HG03280 (cell line): ENCODE results near the gene TMEM143.
"Not testable (repeated sequence)": the region's sequence is repeated elsewhere in the genome, so short reads cannot be mapped to it uniquely, and the experiment has no call there.

Experiments used
- ATAC-seq: cut with Tn5 transposase; IDR thresholded peaks from one replicate; pipeline ENCODE4 v1.9.1; 2021; ENCODE audit warnings: mild to moderate bottlenecking, moderate library complexity; ENCODE audit not compliant: unreplicated experiment

The TMEM143 gene

GRCh38 chr19:48332351-48332661 lies 31.4 kb downstream of the TMEM143 start:
- no peak for ATAC-seq

DNA sequence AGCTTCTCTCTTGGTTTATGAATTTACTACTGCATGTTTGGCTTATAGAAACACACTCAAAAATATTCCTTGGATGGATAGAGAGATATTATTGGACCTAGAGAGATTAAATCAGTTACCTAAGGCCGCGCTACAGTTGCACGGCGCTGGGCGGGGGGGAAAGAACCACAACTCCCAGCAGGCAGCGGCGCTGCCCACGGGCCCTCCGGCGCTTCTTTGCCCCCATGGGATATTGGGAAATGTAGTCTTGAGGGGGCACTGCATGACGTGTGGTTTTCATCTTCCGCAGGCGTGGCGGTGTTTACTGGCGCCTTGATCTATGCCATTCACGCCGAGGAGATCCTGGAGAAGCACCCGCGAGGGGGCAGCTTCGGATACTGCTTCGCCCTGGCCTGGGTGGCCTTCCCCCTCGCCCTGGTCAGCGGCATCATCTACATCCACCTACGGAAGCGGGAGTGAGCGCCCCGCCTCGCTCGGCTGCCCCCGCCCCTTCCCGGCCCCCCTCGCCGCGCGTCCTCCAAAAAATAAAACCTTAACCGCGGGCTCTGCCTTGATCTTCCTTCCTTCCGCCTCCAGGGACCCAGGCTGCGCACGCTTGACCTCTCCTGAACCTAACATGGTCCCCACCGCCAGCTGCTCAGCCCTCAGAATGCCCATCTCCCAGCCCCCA lies 33.6 kb downstream of the TMEM143 start:
- peak; percentile 37 for ATAC-seq

DNA sequence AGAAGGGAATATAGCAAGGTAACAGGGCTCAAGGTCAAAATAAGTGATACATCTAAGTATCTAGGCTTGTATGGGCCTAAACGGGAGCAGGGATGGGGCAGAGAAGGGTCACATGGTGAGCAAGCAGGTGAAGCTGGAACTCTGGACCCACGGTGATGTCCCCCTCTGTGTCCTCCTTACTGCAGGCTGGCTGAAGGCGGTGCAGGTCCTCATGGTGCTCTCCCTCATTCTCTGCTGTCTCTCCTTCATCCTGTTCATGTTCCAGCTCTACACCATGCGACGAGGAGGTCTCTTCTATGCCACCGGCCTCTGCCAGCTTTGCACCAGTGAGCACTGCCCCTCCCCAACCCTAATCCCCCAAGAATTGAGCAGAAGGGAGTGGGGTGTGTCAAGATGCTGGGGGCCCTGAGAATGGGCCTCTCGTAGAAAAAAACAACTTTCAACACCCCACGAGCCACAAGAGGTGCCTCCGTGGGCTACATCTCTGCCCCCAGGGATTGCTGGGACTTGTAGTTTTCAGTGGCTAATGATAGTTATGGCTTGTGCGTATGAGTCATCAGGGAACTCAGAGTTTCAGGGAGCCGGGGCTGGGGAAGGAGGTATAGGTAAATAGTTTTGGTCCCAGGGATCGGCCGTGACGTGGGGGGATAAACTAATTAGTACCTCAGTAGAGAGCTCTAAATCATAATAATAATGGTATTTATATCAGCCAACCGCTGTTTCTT lies 34.4 kb downstream of the TMEM143 start:
- no peak for ATAC-seq

DNA sequence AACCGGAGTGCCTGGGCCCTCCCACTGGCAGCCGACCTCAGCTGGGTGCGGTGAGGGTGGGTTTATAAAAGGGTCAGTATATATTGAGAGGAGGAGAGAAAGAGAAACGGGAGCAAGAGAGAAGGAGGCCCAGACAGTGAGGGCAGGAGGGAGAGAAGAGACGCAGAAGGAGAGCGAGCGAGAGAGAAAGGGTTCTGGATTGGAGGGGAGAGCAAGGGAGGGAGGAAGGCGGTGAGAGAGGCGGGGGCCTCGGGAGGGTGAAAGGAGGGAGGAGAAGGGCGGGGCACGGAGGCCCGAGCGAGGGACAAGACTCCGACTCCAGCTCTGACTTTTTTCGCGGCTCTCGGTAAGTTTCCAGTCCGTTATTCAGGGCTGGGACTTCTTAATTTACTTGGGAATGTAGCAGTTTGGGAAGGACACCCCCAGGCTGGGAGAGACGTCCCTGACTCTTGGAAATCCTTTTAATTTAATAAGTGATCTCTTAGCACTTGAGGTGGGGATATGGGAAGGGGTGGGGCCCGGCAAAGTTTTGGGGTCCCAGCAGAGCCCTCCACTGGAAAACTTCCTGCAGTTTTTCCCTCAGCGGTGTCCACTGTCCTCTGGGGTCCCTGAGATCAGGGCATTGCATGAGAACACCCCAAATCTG lies 38.4 kb downstream of the TMEM143 start, which contains the start of gene EMP3:
Gene EMP3 (plus strand): TSS at position 288 of the 646 bp plus-strand sequence. CDS start 1,293 bp downstream, outside the sequence.
- ATAC-seq = no peak

DNA sequence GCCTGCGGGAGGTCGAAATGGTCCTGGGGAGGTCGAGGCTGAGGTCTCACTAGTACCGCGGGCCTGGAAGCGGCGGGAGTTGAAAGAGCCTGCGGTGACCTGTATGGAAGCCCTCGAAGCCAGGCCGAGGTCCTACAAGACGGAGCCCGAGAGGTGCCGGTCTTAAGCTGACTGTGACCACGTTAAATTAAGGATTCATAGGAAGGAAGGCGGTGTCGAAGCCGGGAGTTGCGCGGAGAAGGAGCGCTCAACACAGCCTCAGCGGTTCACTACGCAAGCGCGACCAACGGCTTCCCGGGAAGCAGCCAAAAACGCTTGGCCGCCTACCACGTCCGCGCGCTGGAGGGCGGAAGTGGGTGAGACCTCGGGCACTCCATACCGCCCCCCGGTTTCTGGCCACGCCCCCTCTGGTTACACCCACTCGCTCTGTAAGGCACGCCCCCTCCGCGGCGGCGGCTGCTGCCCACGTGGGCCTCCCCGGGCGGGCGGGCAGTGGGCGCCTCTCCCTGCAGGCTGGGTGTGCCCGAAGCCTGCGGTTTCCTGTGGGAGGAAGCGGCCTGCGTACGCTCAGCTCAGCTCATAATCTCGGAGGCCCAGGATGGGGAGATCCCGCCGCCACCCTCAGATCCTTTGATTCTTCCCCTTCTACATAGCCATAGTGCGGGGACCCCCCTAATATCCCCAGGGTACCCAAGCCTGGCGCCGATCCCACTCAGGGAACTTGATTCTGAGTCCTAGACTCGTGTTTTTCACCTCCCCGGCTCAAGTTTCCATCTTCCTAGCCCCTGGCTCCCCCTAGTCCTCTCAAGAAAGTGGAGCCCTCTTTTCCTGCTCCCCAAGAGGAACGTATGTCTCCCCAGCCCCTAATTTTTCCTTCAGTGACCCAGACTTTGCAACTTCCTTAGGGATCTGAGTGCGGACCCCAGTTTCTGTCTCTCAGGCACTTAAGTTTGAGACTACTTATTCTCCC lies 41.8 kb downstream of the TMEM143 start:
- peak; percentile 66 for ATAC-seq

- peak; percentile 55 for ATAC-seq
These were observed 42.4 kb downstream of the TMEM143 start for GRCh38 chr19:48321372-48321621.

DNA sequence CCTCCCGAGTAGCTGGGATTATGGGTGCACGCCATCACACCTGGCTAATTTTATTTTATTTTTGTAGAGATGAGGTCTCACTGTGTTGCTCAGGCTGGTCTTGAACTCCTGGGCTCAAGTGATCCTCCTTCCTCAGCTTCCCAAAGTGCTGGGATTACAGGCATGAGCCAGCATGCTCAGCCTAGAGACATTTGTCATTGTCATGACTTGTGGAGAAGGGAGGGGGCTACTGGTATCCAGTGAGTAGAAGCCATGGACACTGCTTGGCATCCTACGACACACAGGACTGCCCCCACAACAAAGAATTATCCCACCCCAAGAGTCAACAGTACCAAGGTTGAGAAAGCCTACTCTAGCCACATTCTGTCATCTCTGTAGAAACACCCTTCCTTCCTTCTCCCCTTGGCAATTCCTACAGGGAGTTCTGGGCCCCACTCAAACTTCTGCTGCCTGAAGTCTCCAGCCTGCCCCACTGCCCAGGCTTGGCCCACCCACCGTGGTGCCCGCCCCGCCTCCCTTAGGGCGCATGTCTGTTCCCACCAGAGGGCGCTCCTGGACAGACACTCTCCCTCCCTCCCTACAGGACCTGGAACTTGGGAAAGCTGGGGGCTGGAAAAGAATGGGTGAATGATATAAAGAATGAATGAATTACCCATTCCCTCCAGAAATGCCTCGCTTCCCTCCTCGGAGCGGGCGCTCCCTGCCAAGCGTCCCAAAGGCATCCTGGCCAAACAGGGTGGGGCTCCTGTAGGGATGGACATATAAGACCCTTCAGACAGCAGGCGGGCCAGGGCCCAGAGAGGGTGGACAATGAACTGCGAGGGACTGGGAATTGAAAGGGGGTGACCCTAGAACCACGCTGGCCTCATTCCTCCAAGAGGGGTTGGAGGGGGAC lies 43.8 kb downstream of the TMEM143 start:
- no peak for ATAC-seq

- no peak for ATAC-seq
These were observed 45.3 kb downstream of the TMEM143 start for GRCh38 chr19:48318286-48318987.

DNA sequence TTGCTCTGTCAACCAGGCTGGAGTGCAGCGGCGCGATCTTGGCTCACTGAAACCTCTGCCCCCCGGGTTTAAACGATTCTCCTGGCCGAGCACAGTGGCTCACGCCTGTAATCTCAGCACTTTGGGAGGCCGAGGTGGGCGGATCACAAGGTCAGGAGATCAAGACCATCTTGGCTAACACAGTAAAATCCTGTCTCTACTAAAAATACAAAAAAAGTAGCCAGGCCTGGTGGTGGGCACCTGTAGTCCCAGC lies 46.1 kb downstream of the TMEM143 start:
- not testable (repeated sequence) for ATAC-seq

GRCh38 chr19:48315712-48316111 lies 48.0 kb downstream of the TMEM143 start:
- no peak for ATAC-seq

- no peak for ATAC-seq
These were observed 52.4 kb downstream of the TMEM143 start for GRCh38 chr19:48311384-48311783.

GRCh38 chr19:48310227-48310626 lies 53.5 kb downstream of the TMEM143 start:
- no peak for ATAC-seq

DNA sequence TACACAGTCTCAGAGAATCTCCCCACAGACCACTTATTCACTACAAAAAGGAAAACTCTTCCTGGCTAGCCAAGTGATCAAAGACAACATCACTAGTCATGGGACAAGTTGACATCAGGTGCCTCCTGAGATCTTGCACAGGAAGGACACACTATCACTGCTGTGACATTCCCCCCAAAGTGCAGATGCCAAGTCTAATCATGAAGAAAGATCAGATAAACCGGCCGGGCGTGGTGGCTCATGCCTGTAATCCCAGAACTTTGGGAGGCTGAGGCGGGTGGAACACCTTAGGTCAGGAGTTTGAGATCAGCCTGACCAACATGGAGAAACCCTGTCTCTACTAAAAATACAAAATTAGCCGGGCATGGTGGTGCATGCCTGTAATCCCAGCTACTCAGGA lies 54.0 kb downstream of the TMEM143 start:
- ATAC-seq = not testable (repeated sequence)

DNA sequence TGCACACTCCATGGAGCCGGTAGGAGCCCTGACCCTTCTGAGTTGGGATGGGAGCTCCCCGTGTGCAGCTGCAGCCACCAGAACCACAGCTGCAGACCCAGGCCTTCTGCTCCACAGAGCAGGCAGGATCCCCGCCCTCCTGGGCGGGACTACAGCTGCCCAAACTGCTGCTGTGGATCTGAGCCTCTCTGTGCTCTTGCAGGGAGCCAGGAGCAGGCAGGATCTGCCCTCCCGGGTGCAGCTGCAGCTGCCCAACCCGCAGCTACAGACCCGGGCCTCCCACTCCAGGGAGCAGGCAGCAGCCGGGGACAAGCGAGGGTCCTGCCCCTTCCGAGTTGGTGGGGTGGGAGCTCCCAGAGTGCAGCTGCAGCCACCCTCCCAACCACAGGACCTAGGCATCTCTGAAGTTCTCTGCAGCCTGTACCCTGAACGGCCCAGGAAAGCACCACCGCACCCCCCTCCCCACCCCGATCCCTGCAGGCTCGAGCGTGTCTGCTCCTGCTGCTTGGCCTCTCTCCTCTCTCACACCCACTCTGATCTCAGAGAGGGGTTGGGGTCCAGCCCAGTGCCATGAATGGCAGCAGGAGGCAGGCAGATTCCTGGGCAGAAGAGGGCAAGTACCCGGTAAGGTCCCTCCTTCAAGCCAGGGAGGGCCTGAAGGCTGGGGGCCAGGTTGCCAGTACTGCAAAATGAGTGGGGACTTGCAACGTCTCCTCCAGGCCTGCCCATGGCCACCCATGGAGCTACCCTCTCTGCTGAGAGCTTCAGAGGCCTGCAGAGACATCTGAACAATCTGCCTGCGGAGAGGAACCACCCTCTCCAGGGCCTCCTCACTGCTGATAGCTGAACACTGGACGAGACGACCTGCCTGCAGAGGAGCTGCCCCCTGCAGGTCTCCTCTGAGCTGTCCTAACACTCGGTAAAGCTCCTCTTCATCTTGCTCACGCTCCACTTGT lies 54.8 kb downstream of the TMEM143 start:
- ATAC-seq = no peak

DNA sequence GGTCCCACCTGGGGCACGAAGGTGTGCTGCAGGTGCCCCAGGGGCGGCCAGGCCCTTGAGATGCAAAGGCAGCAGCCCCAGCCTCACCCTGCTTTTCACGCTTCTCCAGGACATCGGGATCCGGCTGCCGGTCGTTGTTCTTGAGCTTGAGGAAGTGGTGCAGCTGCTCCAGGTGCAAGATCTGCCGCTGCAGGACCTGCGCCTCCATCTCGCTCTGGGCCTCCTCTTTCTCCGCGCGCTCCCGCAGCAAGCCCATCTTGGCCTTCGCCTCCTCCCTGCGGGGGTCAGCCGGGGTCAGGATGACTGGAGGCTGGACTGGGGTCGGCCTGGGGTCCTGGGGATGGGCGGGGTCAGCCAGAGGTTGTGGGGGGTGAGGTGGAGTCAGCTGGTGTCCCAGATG lies 59.9 kb downstream of the TMEM143 start:
- no peak for ATAC-seq

DNA sequence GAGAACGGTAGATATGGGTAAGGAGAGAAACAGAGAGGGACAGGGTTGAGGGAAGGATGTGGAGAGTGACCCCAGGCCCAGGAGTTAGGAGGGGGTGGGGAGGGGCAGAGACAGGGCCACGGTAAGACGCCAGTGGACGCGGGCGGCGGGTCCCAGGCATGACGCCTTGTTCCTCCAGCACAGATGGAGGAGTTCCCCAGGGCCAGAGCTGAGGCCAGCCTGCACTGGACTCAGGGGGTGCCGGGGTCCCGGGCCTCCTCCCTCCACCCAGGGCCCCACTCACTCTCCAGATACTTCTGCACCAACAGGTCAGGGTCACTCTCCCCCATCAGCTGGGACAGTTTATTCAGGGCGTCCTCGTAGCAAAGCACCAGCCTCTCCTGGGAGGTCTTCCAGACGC lies 60.4 kb downstream of the TMEM143 start:
- ATAC-seq = no peak

GRCh38 chr19:48302600-48302959 lies 61.2 kb downstream of the TMEM143 start:
- ATAC-seq = no peak

DNA sequence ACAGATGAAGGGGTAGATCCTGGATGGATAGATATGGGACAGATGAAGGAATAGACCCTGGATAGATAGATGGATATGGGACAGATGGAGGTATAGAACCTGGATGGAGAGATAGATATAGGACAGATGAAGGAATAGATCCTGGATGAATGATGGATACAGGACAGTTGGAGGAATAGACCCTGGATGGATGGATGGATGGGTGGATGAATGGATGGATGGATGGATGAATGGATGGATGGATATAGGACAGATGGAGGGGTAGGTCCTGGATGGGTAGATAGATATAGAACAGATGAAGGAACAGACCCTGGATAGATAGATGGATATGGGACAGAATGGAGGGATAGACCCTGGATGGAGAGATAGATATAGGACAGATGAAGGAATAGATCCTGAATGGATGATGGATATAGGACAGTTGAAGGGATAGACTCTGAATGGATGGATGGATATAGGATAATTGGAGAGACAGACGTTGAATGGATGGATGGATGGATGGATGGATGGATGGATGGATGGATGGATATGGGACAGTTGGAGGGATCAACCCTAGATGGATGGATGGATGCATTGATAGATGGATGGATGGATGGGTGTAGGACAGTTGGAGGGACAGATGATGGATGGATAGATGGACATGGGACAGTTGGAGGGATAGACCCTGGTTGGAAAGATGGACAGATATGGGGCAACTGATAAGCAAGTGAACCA lies 61.7 kb downstream of the TMEM143 start:
- ATAC-seq = no peak
